Endodermal cell (in vitro differentiated cells): ENCODE measurements around the gene PITPNM1. TPM values are rescaled to one million over a fixed set of nuclear protein-coding genes. Genes with fewer than 3 reads are reported as not detected.

Source experiments
- DNase-seq: peaks from one replicate; pipeline ENCODE4 v3.0.0-alpha.2; 2017
- H3K27ac ChIP-seq: 2 replicates; pipeline ENCODE4 v1.5.1; 2013; ENCODE audit warnings: mild to moderate bottlenecking, low read depth, low read length, moderate library complexity
- H3K27me3 ChIP-seq: 2 replicates; pipeline ENCODE4 v1.6.1; 2013; ENCODE audit warnings: mild to moderate bottlenecking, low read length, moderate library complexity; ENCODE audit not compliant: insufficient read depth, control insufficient read depth, poor library complexity, severe bottlenecking
- H3K36me3 ChIP-seq: 2 replicates; pipeline ENCODE4 v1.7.0; 2013; ENCODE audit warnings: mild to moderate bottlenecking, low read length, moderate library complexity; ENCODE audit not compliant: control insufficient read depth, insufficient read depth
- H3K4me1 ChIP-seq: one replicate; pipeline ENCODE4 v1.7.0; 2013; ENCODE audit warnings: low read length; ENCODE audit not compliant: control insufficient read depth, insufficient read depth
- H3K4me3 ChIP-seq: 2 replicates; pipeline ENCODE4 v1.5.1; 2013; ENCODE audit warnings: mild to moderate bottlenecking, low read length, moderate library complexity
- H3K9ac ChIP-seq: 2 replicates; pipeline ENCODE4 v1.6.1; 2013; ENCODE audit warnings: mild to moderate bottlenecking, low read length, moderate library complexity; ENCODE audit not compliant: poor library complexity, severe bottlenecking; ENCODE audit errors: extremely low read depth
- H3K9me3 ChIP-seq: 2 replicates; pipeline ENCODE4 v1.6.1; 2013; ENCODE audit warnings: mild to moderate bottlenecking, low read length, moderate library complexity; ENCODE audit not compliant: control insufficient read depth
- H3K27ac Mint-ChIP-seq: 2 replicates; pipeline ENCODE4 v1.8.0; 2020; ENCODE audit warnings: mixed read lengths
- H3K27me3 Mint-ChIP-seq: 2 replicates; pipeline ENCODE4 v1.8.0; 2021; ENCODE audit warnings: mild to moderate bottlenecking, mixed read lengths; ENCODE audit not compliant: insufficient read depth
- H3K36me3 Mint-ChIP-seq: 2 replicates; pipeline ENCODE4 v1.8.0; 2020; ENCODE audit warnings: low read depth, mixed read lengths
- H3K4me1 Mint-ChIP-seq: 2 replicates; pipeline ENCODE4 v1.8.0; 2020; ENCODE audit warnings: mixed read lengths
- H3K4me3 Mint-ChIP-seq: 2 replicates; pipeline ENCODE4 v1.8.0; 2020; ENCODE audit warnings: mild to moderate bottlenecking, moderate library complexity, mixed read lengths
- H3K9me3 Mint-ChIP-seq: 2 replicates; pipeline ENCODE4 v1.8.0; 2020; ENCODE audit warnings: mild to moderate bottlenecking, mixed read lengths
- WGBS, 2 experiments: methylation state at CpG; one replicate each; pipeline versions ENCODE4 v1.1.5 to v1.1.7; 2013; ENCODE audit warnings: missing lambda C conversion rate in 2 of 2, mixed read lengths in 1 of 2; ENCODE audit not compliant: insufficient coverage in 1 of 2, insufficient read length in 1 of 2; 5-methylcytosine and 5-hydroxymethylcytosine counted together
- total RNA-seq, 2 donors: library from RNA; stranded (reverse); fragmentation: NEBNext Ultra II Directional in 1 of 2; extraction: Animal tissue kit (Norgen Biotek cat#: 25700) in 1 of 2; gene quantifications; 2 replicates in 1 of 2; 3 replicates in 1 of 2; pipeline ENCODE4 v1.2.1, GENCODE V29; 2021
- TF ChIP-seq, protein P1 (sequence below): fragments of 200-600 bp; sonication (generic); conservative IDR thresholded peaks from 2 replicates; pipeline ENCODE4 v1.5.0; 2021; ENCODE audit warnings: antibody characterized with exemption, mild to moderate bottlenecking

The PITPNM1 gene
- total RNA-seq, 2 donors from 2014 or later, result 94.6 to 104 TPM

DNA sequence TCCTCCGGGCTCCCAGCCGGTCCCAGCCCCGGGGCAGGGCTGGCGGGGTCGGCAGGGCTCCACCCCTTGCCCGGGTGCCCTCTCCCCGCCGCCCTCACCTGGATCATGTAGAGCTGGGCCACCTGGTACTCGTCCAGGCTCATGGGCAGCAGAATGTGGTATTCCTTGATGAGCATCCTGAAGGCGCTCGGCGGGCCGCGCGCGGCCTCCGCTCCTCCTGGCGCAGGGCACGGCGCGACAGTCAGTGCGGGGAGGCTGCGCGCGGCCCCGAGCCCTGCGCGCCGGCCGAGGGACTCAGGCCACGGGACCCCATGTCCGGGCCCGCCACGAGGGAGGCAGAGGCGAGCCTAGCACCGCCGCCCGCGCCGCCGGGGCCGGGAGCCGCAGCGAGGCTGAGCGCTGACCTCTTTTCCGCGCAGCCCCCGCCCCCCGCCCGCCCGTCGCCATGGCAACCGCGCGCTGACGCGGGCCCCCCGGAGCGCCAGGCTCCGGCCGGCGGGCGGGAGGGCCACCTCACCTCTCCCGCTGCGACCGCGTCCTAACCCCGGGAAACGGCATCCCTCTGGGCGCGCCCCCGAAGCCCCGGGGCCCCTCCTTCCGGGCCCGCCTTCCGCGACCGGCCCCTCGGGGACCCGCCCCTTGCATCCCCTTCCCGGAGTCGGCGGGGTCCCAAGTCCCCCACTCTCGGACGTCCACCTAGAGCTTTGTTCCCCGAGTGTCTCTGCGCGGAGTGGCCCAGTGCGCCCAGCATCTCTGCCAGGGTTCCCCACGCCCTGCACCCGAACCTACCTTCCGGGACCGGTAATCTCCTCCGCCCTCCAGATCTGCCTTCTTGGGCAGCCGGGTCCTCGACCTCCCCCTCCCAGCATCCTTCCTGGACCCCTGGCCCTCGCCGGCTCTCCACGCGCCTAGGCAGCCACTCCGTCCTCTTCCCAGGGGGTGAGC lies 886 bp downstream of the PITPNM1 start:
- Histone ChIP-seq H3K27ac (peak overlapping the region; percentile 32), H3K27me3 (no peaks in the 10 kb centered on the region), H3K4me1 (peaks cover 12% of the 10 kb centered on the region), H3K4me3 (peak overlapping the region; percentile 88), H3K9ac (peak overlapping the region; percentile 66), H3K9me3 (no peaks in the 10 kb centered on the region), H3K36me3 (peaks cover 35% of the 10 kb centered on the region)
- DNase-seq, result peak; percentile 73
- Mint-ChIP-seq H3K9me3 (no peaks in the 10 kb centered on the region), H3K27ac (peak overlapping the region; percentile 81), H3K36me3 (peaks cover 28% of the 10 kb centered on the region), H3K27me3 (peaks cover 4% of the 10 kb centered on the region), H3K4me3 (peak overlapping the region; percentile 85), H3K4me1 (peaks cover 23% of the 10 kb centered on the region)
- TF ChIP-seq, protein P1, sequence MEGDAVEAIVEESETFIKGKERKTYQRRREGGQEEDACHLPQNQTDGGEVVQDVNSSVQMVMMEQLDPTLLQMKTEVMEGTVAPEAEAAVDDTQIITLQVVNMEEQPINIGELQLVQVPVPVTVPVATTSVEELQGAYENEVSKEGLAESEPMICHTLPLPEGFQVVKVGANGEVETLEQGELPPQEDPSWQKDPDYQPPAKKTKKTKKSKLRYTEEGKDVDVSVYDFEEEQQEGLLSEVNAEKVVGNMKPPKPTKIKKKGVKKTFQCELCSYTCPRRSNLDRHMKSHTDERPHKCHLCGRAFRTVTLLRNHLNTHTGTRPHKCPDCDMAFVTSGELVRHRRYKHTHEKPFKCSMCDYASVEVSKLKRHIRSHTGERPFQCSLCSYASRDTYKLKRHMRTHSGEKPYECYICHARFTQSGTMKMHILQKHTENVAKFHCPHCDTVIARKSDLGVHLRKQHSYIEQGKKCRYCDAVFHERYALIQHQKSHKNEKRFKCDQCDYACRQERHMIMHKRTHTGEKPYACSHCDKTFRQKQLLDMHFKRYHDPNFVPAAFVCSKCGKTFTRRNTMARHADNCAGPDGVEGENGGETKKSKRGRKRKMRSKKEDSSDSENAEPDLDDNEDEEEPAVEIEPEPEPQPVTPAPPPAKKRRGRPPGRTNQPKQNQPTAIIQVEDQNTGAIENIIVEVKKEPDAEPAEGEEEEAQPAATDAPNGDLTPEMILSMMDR, result no peak
- WGBS, 2 experiments, result 1 to 2% methylated on average over 29 to 101 of the region's 101 CpGs

DNA sequence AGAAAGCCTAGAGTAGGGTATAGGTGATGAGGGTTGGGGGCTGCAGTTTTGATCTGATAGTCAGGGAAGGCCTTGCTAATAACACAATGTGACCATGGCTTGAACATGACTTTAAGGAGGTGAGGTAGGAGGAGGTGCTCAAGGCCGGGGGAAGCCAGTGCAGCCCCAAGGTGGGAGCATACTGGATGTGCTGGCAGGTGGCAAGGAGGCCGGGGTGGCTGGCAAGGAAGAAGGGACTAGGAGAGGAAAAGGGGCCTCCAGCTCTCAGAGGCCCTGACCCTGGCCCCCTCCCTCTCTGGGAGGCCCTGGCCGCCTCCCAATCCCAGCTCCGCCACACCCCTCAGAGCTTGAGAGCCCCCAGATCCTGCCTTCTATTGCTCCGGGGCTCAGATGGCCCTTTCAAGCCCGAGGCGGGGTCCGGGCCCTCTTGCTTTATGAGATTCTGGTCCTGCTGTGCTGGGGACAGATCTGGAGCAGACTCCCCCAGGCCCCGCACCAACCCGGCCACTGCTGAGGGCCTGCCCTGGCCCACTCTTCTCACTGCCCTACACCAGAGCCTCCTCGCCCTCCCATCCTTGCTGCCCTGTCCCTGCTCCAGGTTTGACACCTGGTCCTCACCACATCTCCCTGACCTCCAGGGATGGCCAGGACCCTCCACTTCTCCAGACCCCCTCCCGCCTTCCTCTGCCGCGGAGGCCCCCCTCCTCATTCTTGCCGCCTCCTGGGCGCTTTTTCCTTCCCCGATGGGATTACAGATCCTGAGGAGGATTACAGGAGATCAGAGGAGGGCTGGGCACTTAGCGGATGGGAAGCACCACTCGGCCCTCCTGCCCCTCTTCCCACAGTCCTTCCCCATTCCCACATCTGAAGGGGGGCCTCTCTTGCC lies 1.8 kb downstream of the PITPNM1 start:
- DNase-seq, result no peak
- H3K4me3 ChIP-seq, result peak overlapping the region; percentile 88
- no peaks in the 10 kb centered on the region for H3K27me3 ChIP-seq
- 74 to 83% methylated on average over 3 to 19 of the region's 19 CpGs for WGBS, 2 experiments
- H3K9me3 ChIP-seq, result no peaks in the 10 kb centered on the region
- TF ChIP-seq, protein P1, result no peak
- H3K9me3 Mint-ChIP-seq, result no peaks in the 10 kb centered on the region
- H3K4me1 Mint-ChIP-seq, result peaks cover 18% of the 10 kb centered on the region
- no peak overlapping the region for H3K27ac ChIP-seq
- H3K27ac Mint-ChIP-seq, result no peak overlapping the region
- peak overlapping the region; percentile 25 for H3K9ac ChIP-seq
- H3K4me3 Mint-ChIP-seq, result peak overlapping the region; percentile 85
- peaks cover 28% of the 10 kb centered on the region for H3K36me3 Mint-ChIP-seq
- peaks cover 35% of the 10 kb centered on the region for H3K36me3 ChIP-seq
- H3K4me1 ChIP-seq, result peaks cover 12% of the 10 kb centered on the region
- H3K27me3 Mint-ChIP-seq, result peaks cover 4% of the 10 kb centered on the region

DNA sequence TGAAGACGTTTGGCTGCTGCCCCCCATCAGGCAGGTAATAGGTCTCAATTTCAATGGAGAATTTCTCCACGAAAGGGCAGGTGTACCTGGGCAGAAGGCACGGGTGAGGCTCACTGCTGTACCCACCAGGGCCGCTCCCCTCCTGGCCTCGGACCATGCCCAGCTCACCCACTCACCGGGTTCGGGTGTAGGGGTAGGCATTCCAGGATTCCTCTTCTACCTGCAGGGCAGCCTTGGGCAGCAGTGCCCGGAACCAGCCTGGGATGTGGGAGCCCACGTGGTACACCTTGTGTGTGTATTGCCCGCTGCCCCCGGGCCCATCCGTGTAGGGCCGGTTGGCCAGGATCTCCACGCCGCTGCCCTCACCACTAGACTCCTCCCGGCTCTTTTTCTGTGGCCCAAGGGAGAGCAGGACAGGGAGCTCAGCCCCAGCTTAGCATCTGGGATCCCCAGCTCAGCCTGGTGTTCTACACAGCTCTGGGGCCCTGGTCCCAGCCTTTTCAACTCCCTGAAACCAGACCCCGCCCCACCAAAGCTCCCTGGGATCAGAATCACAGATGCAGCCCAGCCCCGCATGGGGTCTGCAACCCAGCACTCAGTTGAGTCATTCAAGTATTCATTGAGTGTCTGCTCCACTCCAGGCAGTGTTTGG lies 2.7 kb downstream of the PITPNM1 start:
- Mint-ChIP-seq H3K36me3 (peaks cover 31% of the 10 kb centered on the region), H3K27ac (no peak overlapping the region), H3K27me3 (peaks cover 4% of the 10 kb centered on the region), H3K4me1 (peaks cover 18% of the 10 kb centered on the region), H3K9me3 (no peaks in the 10 kb centered on the region), H3K4me3 (peak overlapping the region; percentile 85)
- H3K9me3 ChIP-seq, result no peaks in the 10 kb centered on the region
- DNase-seq, result no peak
- H3K27me3 ChIP-seq, result no peaks in the 10 kb centered on the region
- TF ChIP-seq, protein P1, result no peak
- H3K27ac ChIP-seq, result no peak overlapping the region
- H3K4me3 ChIP-seq, result no peak overlapping the region
- H3K36me3 ChIP-seq, result peaks cover 35% of the 10 kb centered on the region
- WGBS, 2 experiments, result 94 to 100% methylated on average over 13 to 18 of the region's 18 CpGs
- peaks cover 12% of the 10 kb centered on the region for H3K4me1 ChIP-seq
- H3K9ac ChIP-seq, result no peak overlapping the region
